ENCODE measurements around the gene CLCNKA.
A peak's percentile ranks its signal among the peaks of the same experiment; 100 is the strongest.
"Not testable (repeated sequence)": the region's sequence is repeated elsewhere in the genome, so short reads cannot be mapped to it uniquely, and the experiment has no call there.

Gene CLCNKA

GRCh38 chr1:16018749-16019643, 2.8 kb upstream of the CLCNKA start:
- no peak for DNase-seq

- DNase-seq = no peak
Measured at GRCh38 chr1:16019644-16020277, 2.1 kb upstream of the CLCNKA start.

DNA sequence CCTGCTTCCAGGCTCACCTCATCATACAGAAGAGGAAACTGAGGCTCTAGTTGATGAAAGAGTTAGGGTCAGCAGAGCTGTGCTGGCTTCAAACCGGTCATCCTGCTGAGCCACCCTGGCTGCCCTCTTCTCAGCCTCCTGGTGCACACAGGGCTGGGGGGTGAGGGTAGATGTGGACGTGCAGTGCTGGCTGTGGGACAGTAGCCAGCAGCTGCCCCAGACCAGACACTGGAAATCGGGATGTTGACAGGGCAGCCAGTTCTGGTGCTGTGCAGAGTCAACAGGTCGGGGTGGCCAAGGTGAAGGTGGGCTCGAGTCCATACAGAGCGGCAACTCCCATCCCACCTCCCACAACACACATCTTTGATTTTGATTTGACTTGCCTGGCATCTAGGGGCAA, 1.5 kb upstream of the CLCNKA start:
- DNase-seq = no peak

DNA sequence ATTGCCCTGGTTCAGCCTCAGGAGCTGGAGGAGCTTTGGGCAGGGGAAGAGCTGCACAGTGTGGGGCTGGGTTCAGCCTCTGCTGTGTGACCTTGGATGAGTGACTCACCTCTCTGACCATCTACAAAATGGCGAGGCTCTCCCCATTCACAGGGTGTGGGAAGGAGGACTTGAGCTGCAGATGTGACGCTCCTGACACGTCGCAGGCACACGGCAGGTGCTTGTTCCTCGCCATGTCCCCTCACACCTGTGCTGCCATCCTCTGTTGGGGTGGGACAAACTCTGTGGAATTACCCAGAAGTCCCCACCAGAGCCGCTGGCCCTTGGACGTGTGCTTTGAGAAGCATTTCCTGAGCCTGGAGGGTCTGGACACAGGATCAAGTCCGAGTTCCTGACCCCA, 958 bp upstream of the CLCNKA start:
- not testable (repeated sequence) for DNase-seq

DNA sequence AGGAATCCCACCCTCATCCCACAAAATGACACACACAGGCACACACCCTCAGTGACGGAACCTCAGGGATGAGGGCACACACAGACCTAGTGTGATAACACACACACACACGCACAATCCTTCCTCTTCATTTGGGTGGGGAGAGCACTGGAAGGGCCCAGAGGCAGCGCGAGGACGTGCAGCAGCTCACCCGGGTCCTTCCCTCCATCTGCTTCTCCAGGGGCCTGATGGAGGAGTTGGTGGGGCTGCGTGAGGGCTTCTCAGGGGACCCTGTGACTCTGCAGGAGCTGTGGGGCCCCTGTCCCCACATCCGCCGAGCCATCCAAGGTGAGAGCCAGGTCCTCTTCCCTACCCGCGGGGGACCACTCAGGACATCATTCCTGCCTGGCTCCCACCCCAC, 557 bp downstream of the CLCNKA start:
- DNase-seq = no peak

DNA sequence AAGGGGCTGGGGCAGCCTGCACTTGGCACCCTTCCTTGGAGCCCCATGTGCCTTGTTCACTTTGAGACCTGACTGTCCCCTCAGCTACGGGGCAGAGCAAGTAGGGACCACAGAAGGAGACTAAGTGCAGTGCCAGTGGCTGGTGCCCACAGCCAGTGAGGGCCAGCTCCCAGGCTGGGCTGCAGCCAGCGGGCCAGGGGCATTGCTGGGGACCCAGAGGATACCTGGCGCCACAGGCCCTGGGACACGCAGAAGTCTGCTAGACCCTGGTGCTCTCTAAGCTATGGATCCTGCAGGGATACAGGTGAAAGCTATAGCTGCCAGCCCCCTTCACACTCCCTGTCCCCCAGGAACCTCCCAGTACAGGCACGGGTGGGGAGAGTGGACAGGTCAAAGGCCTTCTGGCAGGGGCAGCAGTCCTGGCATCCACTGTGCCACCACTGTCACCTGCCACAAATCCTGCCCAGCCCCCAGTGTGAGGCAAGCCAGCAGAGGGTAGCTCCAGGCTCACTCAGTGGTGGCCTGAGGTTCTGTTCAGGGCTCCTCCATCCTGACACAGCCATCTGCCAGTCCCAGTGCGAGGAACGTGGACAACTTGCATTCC, 1.3 kb downstream of the CLCNKA start:
- no peak for DNase-seq

DNA sequence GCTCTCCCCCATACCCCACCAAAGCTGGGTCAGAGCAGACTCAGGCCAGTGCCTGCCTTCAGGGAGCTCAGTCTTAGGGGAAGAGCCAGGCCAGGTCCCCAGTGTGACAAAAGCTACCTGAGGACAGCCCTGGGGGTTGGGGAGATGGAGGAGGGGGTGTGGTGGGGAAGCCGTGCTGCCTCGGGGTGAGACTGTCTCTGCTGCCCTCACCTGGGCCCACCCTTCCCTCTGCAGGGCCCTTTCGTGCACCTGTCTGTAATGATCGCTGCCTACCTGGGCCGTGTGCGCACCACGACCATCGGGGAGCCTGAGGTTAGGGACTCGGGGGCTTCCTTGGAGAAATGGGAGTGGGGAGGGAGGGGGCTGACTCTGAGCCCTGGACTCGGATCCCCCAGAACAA, 4.5 kb downstream of the CLCNKA start:
- not testable (repeated sequence) for DNase-seq

DNA sequence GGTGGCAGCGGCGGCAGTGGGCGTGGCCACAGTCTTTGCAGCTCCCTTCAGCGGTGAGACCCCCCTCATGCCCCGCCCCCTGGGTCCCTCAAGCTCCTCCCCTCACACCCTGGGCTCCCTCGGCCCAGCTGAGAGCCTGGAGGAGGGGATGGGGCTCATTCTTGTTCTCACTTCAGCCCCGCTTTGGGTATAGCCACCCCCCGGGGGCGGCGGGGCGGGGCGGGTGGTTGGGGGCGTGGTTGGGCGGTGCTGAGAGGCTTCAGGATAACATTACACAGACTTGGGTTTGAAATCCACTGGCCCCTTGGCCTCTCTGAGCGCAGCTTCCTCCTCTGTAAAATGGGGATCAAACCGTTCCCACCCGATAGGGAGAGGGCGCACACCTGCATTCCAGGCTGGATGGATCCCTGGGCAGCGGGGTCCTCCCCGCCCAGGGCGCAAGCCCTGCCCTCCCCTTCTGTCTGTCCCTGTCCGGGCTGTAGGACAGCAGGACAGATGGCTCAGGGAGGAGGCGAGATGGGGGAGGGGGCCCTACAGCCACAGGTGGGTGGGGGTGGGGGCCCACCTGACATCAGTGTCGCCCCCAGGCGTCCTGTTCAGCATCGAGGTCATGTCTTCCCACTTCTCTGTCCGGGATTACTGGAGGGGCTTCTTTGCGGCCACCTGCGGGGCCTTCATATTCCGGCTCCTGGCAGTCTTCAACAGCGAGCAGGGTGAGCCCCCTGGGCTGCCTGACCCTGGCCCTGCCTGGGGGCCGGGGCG, 5.1 kb downstream of the CLCNKA start:
- DNase-seq = peak; percentile 44

GRCh38 chr1:16028237-16029002, 6.6 kb downstream of the CLCNKA start:
- DNase-seq = no peak

GRCh38 chr1:16029003-16029268, 7.1 kb downstream of the CLCNKA start:
- DNase-seq = not testable (repeated sequence)

DNA sequence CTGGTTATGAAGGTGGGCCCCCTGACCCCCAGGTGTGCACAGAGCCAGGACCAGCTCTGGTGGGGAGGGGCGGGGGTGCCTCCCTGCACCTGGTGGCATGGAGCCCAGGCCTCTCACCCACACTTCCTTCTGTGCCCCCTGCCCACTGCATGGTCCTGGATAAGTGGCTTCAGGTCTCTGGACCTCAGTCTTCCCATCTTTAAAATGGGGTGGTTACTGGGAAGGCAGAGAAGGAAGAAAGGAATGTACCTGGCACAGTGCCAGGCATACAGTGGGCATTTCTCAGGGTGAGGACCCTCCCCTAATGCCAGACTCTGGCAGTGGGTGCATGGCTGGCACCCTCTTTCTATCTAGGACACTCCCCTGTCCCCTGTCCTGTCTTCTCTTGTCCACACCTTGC, 7.5 kb downstream of the CLCNKA start:
- DNase-seq = no peak

- DNase-seq = no peak
Measured at GRCh38 chr1:16031551-16031950, 9.7 kb downstream of the CLCNKA start.

DNA sequence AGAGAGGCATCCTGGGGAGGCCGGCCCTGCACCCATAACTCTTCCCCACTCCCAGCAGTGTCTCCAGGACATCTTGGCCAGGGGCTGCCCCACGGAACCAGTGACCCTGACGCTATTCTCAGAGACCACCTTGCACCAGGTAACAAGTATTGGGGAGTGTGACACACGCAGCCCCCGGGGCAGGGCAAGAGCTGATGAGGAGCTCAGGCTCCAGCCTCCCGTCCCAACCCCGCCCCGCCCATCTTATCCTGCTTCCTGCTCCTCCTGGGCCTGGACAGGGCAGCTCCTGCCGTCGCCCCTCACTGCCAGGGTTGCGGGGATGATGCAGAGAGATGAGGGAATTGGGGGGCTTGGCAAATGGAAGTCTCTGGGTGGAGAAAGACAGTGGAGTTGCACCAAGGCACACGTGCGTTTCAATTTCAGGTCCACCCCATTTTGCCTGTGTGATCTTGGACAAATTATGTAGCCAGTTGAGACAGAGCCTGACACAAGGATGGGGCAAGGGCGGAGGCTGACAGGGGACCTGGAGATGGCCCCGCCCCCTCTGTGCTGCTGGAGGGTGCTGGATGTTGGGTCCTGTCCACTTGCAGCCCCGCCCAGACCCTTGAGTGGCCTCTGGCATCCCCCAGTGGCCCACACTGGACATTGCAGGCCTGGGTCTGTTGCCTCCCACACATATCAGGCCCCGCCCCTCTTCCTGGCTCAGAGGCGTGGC, 10.7 kb downstream of the CLCNKA start:
- no peak for DNase-seq

GRCh38 chr1:16033103-16033632, 11.3 kb downstream of the CLCNKA start:
- DNase-seq = not testable (repeated sequence)

GRCh38 chr1:16036461-16036860, 14.6 kb downstream of the CLCNKA start:
- not testable (repeated sequence) for DNase-seq

- DNase-seq = no peak
Measured at GRCh38 chr1:16038620-16038912, 16.7 kb downstream of the CLCNKA start.

- DNase-seq = not testable (repeated sequence)
Measured at GRCh38 chr1:16039871-16040270, 18.0 kb downstream of the CLCNKA start.

- no peak for DNase-seq
Measured at GRCh38 chr1:16041200-16041599, 19.4 kb downstream of the CLCNKA start.

DNA sequence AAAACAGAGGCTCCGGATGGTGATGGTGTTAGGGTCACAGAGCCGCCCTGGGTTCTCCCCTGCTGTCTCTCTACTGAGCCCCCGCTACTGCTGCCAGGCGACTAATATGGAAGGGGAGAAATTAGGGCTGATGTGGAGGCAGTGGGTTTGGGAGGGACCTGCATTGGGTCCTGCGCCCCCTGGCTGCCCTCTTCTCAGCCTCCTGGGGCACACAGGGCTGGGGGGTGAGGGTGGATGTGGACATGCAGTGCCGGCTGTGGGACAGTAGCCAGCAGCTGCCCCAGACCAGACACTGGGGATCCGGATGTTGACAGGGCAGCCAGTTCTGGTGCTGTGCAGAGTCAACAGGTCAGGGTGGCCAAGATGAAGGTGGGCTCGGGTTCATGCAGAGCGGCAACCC, 20.3 kb downstream of the CLCNKA start:
- DNase-seq = no peak

DNA sequence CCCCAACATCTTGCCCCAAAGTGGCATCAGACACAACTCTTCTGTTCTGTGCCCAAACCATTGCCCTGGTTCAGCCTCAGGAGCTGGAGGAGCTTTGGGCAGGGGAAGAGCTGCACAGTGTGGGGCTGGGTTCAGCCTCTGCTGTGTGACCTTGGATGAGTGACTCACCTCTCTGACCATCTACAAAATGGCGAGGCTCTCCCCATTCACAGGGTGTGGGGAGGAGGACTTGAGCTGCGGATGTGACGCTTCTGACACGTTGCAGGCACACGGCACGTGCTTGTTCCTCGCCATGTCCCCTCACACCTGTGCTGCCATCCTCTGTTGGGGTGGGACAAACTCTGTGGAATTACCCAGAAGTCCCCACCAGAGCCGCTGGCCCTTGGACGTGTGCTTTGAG, 20.8 kb downstream of the CLCNKA start:
- not testable (repeated sequence) for DNase-seq

DNA sequence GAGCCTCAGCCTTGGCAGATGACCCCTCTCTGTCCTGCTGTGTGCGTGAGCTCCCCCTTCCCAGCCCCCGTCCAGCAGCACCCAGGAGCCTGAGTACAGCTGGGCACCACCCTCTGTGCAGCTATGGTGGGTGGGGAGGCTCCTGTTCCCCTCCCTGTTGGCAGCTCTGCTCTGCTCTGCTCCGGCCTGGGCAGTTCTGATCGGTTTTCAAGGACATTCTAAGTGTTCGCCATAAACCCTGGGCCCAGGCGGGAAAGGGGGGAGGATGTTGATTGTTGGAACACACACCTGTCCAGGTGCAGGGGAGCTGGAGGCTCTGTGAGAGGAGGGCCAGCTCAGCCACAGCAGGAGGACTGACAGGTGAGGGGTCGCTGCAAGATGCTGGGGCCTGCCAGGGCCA, 21.7 kb downstream of the CLCNKA start, which contains the start of gene CLCNKB:
TSS of gene CLCNKB (plus strand) at position 262 of the 400 bp plus-strand sequence. CDS start 711 bp downstream, outside the sequence.
- no peak for DNase-seq

DNA sequence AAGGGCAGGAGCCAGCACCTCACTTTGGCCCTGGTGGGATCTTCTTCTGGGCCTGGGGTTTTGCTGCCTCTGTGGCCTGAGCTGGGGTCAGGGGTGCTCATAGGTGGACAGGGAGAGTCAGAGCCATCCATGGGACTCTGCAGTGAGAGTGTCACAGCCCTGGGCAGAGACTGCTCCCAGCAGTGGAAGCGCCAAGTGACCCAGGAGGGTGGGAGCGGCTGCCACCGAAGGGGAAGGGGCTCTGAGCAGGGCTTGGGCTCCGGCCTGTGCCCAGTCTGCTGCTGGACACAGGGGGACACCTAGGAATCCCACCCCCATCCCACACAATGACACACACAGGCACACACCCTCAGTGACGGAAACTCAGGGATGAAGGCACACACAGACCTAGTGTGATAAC, 22.1 kb downstream of the CLCNKA start:
- DNase-seq = no peak
